Activated CD8-positive, alpha-beta T cell treated with anti-CD3 and anti-CD28 coated beads for 36 hours (primary cell): Measurements from ENCODE around the gene PAX6. TPM values are rescaled to one million over a fixed set of nuclear protein-coding genes. Genes with fewer than 3 reads are reported as not detected.

ENCODE experiments used
- ATAC-seq: fragments of 200-7000 bp; cut with Tn5 transposase; one replicate; pipeline ENCODE4 v1.10.0; 2021; ENCODE audit warnings: mild to moderate bottlenecking, moderate library complexity
- CTCF ChIA-PET: fragments of 350-600 bp; sonication (Branson Sonifier 250); formaldehyde crosslinking; loops from one replicate; lab custom pipeline; 2021; ENCODE audit warnings: antibody characterized with exemption; lab: Charles Lee
- POLR2A ChIA-PET: fragments of 350-600 bp; sonication (Branson Sonifier 250); formaldehyde crosslinking; loops from one replicate; lab custom pipeline; 2021; ENCODE audit warnings: antibody characterized with exemption; lab: Charles Lee
- DNase-seq: peaks from one replicate; pipeline ENCODE4 v3.0.0-alpha.2; 2020
- H3K27ac Mint-ChIP-seq: one replicate; pipeline ENCODE4 v1.8.0; 2021; ENCODE audit warnings: mild to moderate bottlenecking, mixed read lengths
- H3K27me3 Mint-ChIP-seq: one replicate; pipeline ENCODE4 v1.8.0; 2021; ENCODE audit warnings: mixed read lengths
- H3K36me3 Mint-ChIP-seq: one replicate; pipeline ENCODE4 v1.8.0; 2021; ENCODE audit warnings: low read depth, mixed read lengths
- H3K4me1 Mint-ChIP-seq: one replicate; pipeline ENCODE4 v1.8.0; 2021; ENCODE audit warnings: low read depth, mixed read lengths
- H3K4me3 Mint-ChIP-seq: one replicate; pipeline ENCODE4 v1.8.0; 2021; ENCODE audit warnings: mild to moderate bottlenecking, moderate library complexity, mixed read lengths
- H3K9me3 Mint-ChIP-seq: one replicate; pipeline ENCODE4 v1.8.0; 2021; ENCODE audit warnings: mixed read lengths
- intact Hi-C: fragments of 100-400 bp; cut with micrococcal nuclease; formaldehyde crosslinking; loops from one replicate; pipeline ENCODE4 v1.10.0; 2022
- total RNA-seq, 2 experiments: library from RNA; stranded (reverse); gene quantifications; one replicate each; pipeline ENCODE4 v1.2.3, GENCODE V29; 2021
- TF ChIP-seq, protein P1 (sequence below): fragments of 200-600 bp; IDR thresholded peaks from one replicate; pipeline ENCODE4 v1.8.0; 2022; ENCODE audit warnings: antibody characterized with exemption, mild to moderate bottlenecking

Gene PAX6
- total RNA-seq, 2 experiments from 2014 or later, result not detected

DNA sequence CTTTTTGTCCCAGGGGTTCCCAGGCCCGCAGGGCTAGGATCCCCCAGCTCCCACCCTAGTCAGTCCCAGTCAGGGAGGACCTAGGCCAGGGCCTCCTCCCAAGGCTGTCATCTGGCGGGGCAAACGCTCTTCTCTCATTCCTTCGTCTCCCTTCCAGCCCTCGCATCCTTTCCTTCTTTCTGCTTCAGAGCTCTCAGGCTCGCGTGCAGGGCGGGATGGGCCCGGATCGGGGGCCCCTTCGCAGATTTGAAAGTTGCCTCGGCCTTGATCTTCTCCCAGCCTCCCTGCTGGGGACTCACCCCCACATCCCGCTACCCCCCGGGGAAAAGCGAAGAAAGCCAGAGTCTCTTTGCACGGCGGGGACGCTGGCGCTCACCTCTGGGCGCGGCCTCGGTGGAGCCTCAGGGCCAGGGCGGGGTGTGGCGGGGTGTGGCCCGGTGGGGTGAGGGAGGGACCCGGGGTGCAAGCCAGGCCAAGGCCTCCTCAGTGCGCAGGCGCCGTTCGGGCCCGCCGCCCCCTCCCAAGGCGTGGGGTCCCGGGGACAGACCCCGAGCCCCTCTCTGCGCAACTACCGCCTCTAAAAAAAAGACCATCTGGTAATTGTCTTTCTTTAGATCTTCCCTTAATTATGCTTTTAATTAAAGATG, 14.8 kb upstream of the PAX6 start:
- Mint-ChIP-seq H3K4me1 (peaks cover 13% of the 10 kb centered on the region), H3K9me3 (no peaks in the 10 kb centered on the region), H3K27me3 (peaks cover 79% of the 10 kb centered on the region), H3K4me3 (no peak overlapping the region), H3K27ac (no peak overlapping the region), H3K36me3 (no peaks in the 10 kb centered on the region)
- TF ChIP-seq, protein P1, sequence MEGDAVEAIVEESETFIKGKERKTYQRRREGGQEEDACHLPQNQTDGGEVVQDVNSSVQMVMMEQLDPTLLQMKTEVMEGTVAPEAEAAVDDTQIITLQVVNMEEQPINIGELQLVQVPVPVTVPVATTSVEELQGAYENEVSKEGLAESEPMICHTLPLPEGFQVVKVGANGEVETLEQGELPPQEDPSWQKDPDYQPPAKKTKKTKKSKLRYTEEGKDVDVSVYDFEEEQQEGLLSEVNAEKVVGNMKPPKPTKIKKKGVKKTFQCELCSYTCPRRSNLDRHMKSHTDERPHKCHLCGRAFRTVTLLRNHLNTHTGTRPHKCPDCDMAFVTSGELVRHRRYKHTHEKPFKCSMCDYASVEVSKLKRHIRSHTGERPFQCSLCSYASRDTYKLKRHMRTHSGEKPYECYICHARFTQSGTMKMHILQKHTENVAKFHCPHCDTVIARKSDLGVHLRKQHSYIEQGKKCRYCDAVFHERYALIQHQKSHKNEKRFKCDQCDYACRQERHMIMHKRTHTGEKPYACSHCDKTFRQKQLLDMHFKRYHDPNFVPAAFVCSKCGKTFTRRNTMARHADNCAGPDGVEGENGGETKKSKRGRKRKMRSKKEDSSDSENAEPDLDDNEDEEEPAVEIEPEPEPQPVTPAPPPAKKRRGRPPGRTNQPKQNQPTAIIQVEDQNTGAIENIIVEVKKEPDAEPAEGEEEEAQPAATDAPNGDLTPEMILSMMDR, result no peak
- intact Hi-C loops, result no loop called here
- ATAC-seq, result no peak
- DNase-seq, result no peak
- CTCF ChIA-PET, result no interaction called here
- POLR2A ChIA-PET, result interaction anchor here (0.6 kb wide), 1 partner anchor 9 kb away, joined by 3 read pairs; no protein-coding TSS in a partner anchor

DNA sequence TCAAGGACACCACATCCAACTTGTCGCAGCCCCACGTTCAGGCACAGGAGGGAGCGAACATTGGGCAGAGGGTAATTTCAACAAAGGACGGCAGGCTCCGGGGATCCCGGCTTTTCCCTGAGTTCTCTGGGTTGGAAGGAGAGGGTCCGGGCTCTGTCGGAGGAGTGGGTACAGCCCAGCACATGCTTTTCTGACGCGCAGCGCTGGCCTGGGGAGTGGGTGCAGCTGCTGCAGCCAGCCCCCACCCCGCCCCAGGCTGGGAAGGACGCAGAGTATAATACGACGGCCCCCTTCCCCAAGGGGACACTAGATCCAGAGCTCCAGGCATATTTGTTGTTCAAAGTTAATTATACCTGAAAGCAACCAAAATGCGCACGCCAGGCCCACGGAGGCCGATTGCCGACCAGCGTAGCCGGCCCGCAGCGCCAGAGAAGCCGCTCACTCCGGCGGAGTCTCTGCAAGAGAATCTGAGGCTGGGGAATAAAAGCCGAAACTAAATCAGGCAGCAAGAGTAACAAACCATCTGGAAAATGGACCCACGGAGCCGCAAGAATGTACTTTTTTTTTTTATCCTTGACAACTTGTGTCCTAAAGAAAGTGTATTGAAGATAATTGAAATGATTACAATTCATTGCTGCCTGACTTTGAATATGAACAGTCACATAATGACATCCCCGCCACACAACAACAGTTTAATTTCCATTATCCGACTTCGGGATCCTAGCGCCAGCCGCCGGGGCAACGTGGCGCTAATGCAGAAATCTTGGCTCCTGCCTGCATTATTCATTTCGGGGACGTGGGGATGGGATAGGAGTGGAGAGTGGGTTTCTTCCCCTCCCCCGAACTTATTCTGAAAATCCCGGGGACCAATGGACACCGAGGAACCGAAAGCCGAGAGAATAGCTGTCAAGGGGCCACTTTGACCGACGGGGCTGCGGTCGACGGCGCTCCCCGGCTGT, 14.0 kb upstream of the PAX6 start:
- DNase-seq (no peak), ATAC-seq (no peak)
- no peaks in the 10 kb centered on the region for H3K9me3 Mint-ChIP-seq
- H3K27me3 Mint-ChIP-seq, result peaks cover 78% of the 10 kb centered on the region
- ChIA-PET CTCF (no interaction called here), POLR2A (no interaction called here)
- intact Hi-C loops, result no loop called here
- H3K36me3 Mint-ChIP-seq, result no peaks in the 10 kb centered on the region
- H3K27ac Mint-ChIP-seq, result no peak overlapping the region
- peaks cover 13% of the 10 kb centered on the region for H3K4me1 Mint-ChIP-seq
- TF ChIP-seq, protein P1, result no peak
- H3K4me3 Mint-ChIP-seq, result no peak overlapping the region

GRCh38 chr11:31824332-31824878, 13.3 kb upstream of the PAX6 start:
- Mint-ChIP-seq H3K9me3 (no peaks in the 10 kb centered on the region), H3K27ac (no peak overlapping the region), H3K27me3 (peaks cover 78% of the 10 kb centered on the region), H3K36me3 (no peaks in the 10 kb centered on the region), H3K4me1 (peaks cover 13% of the 10 kb centered on the region), H3K4me3 (no peak overlapping the region)
- ChIA-PET CTCF (no interaction called here), POLR2A (interaction anchor here (1.0 kb wide), 1 partner anchor 13 kb away, joined by 3 read pairs; the partner anchor contains the start of gene PAX6)
- intact Hi-C loops, result no loop called here
- ATAC-seq (no peak), DNase-seq (no peak)
- TF ChIP-seq, protein P1, result no peak

- H3K36me3 Mint-ChIP-seq, result no peaks in the 10 kb centered on the region
- no peak for DNase-seq
- H3K4me3 Mint-ChIP-seq, result no peak overlapping the region
- peaks cover 13% of the 10 kb centered on the region for H3K4me1 Mint-ChIP-seq
- peaks cover 79% of the 10 kb centered on the region for H3K27me3 Mint-ChIP-seq
- ChIA-PET CTCF (no interaction called here), POLR2A (interaction anchor here (1.0 kb wide), 1 partner anchor 12 kb away, joined by 3 read pairs; the partner anchor contains the start of gene PAX6)
- ATAC-seq, result no peak
- TF ChIP-seq, protein P1, result no peak
- H3K9me3 Mint-ChIP-seq, result no peaks in the 10 kb centered on the region
- intact Hi-C loops, result no loop called here
- H3K27ac Mint-ChIP-seq, result no peak overlapping the region
These were observed 12.7 kb upstream of the PAX6 start for GRCh38 chr11:31823644-31824331.
